Nephron (organoid): ENCODE data around the gene FAM199X.

Experiments used
- H3K27ac Mint-ChIP-seq, 3 experiments: 2 replicates each; pipeline ENCODE4 v1.8.0; 2020; ENCODE audit warnings: mixed read lengths in 3 of 3, mild to moderate bottlenecking in 2 of 3, moderate library complexity in 1 of 3
- H3K27me3 Mint-ChIP-seq: 2 replicates; pipeline ENCODE4 v1.8.0; 2021; ENCODE audit warnings: low read depth, mild to moderate bottlenecking, moderate library complexity, mixed read lengths
- H3K36me3 Mint-ChIP-seq: 2 replicates; pipeline ENCODE4 v1.8.0; 2020; ENCODE audit warnings: low read depth, mixed read lengths
- H3K4me1 Mint-ChIP-seq: 2 replicates; pipeline ENCODE4 v1.8.0; 2020; ENCODE audit warnings: mixed read lengths
- H3K4me3 Mint-ChIP-seq, 3 experiments: 2 replicates each; pipeline ENCODE4 v1.8.0; 2020; ENCODE audit warnings: mild to moderate bottlenecking in 3 of 3, mixed read lengths in 3 of 3, moderate library complexity in 2 of 3
- H3K9me3 Mint-ChIP-seq: 2 replicates; pipeline ENCODE4 v1.8.0; 2020; ENCODE audit warnings: mixed read lengths
- CTCF ChIP-seq, 3 experiments: fragments of 200-600 bp; sonication (generic); IDR thresholded peaks; one replicate each; pipeline ENCODE4 v1.5.0; 2021; ENCODE audit warnings: antibody characterized with exemption in 3 of 3; ENCODE audit not compliant: unreplicated experiment in 3 of 3

The FAM199X gene

GRCh38 chrX:104165894-104166734 lies at the start of gene FAM199X:
Gene FAM199X, plus strand, starts transcription at chrX:104166453. Its CDS starts 333 bp downstream, at chrX:104166786.
- Mint-ChIP-seq H3K4me3 (peak within 1 kb of the TSS; percentile 82 to 88 (median 85)), H3K9me3 (no peaks in the 10 kb centered on the region), H3K4me1 (peaks cover 18% of the 10 kb centered on the region), H3K27ac (peak within 1 kb of the TSS; percentile 33 to 91 (median 79)), H3K27me3 (no peaks in the 10 kb centered on the region), H3K36me3 (peaks cover 8% of the 10 kb centered on the region)
- peak; percentile 70 to 77 (median 75) for TF ChIP-seq CTCF (IDR thresholded peaks at IDR 0.05; ENCODE audit: unreplicated experiment in 3 of 3)

- Mint-ChIP-seq H3K4me3 (no peak overlapping the region), H3K4me1 (peaks cover 7% of the 10 kb centered on the region), H3K9me3 (no peaks in the 10 kb centered on the region), H3K36me3 (no peaks in the 10 kb centered on the region), H3K27me3 (no peaks in the 10 kb centered on the region), H3K27ac (no peak overlapping the region)
- TF ChIP-seq CTCF (IDR thresholded peaks at IDR 0.05; ENCODE audit: unreplicated experiment in 3 of 3), result no peak
These were observed 48.5 kb upstream of the FAM199X start for GRCh38 chrX:104117759-104118158.

GRCh38 chrX:104118765-104119164 lies 47.5 kb upstream of the FAM199X start:
- Mint-ChIP-seq H3K4me3 (no peak overlapping the region), H3K36me3 (no peaks in the 10 kb centered on the region), H3K27me3 (no peaks in the 10 kb centered on the region), H3K4me1 (no peaks in the 10 kb centered on the region), H3K9me3 (no peaks in the 10 kb centered on the region), H3K27ac (no peak overlapping the region)
- TF ChIP-seq CTCF (IDR thresholded peaks at IDR 0.05; ENCODE audit: unreplicated experiment in 3 of 3), result no peak

GRCh38 chrX:104122829-104123228 lies 43.4 kb upstream of the FAM199X start:
- no peak overlapping the region for H3K27ac Mint-ChIP-seq
- H3K27me3 Mint-ChIP-seq, result no peaks in the 10 kb centered on the region
- no peak overlapping the region for H3K4me3 Mint-ChIP-seq
- H3K36me3 Mint-ChIP-seq, result peaks cover 4% of the 10 kb centered on the region
- no peak for TF ChIP-seq CTCF (IDR thresholded peaks at IDR 0.05; ENCODE audit: unreplicated experiment in 3 of 3)
- no peaks in the 10 kb centered on the region for H3K4me1 Mint-ChIP-seq
- peaks cover 2% of the 10 kb centered on the region for H3K9me3 Mint-ChIP-seq

GRCh38 chrX:104126856-104127255 lies 39.4 kb upstream of the FAM199X start:
- H3K4me1 Mint-ChIP-seq, result no peaks in the 10 kb centered on the region
- no peaks in the 10 kb centered on the region for H3K27me3 Mint-ChIP-seq
- no peak overlapping the region for H3K4me3 Mint-ChIP-seq
- H3K27ac Mint-ChIP-seq, result no peak overlapping the region
- peaks cover 2% of the 10 kb centered on the region for H3K9me3 Mint-ChIP-seq
- H3K36me3 Mint-ChIP-seq, result peaks cover 18% of the 10 kb centered on the region
- no peak for TF ChIP-seq CTCF (IDR thresholded peaks at IDR 0.05; ENCODE audit: unreplicated experiment in 3 of 3)

GRCh38 chrX:104130808-104131207 lies 35.4 kb upstream of the FAM199X start:
- Mint-ChIP-seq H3K36me3 (peaks cover 14% of the 10 kb centered on the region), H3K4me3 (no peak overlapping the region), H3K4me1 (peaks cover 5% of the 10 kb centered on the region), H3K9me3 (no peaks in the 10 kb centered on the region), H3K27ac (no peak overlapping the region), H3K27me3 (no peaks in the 10 kb centered on the region)
- TF ChIP-seq CTCF (IDR thresholded peaks at IDR 0.05; ENCODE audit: unreplicated experiment in 3 of 3), result no peak
